CD14-positive monocyte (primary cell): ENCODE measurements around the gene PAM. TPM values are rescaled to one million over a fixed set of nuclear protein-coding genes. Genes with fewer than 3 reads are reported as not detected.

ENCODE experiments used
- DNase-seq, 3 donors: peaks; one replicate each; pipeline ENCODE4 v3.0.0-alpha.2; 2011 to 2022
- H2AFZ ChIP-seq: 2 replicates; pipeline ENCODE4 v1.6.0; 2012; ENCODE audit warnings: mild to moderate bottlenecking, low read depth, low read length, inconsistent platforms; ENCODE audit not compliant: insufficient read depth, poor library complexity, severe bottlenecking
- H3K27ac ChIP-seq, 2 donors: 1 replicate in 1 of 2; 2 replicates in 1 of 2; pipeline ENCODE4 v1.5.1; 2012 to 2013; ENCODE audit warnings: low read length in 2 of 2, control low read depth in 1 of 2, inconsistent platforms in 1 of 2, low read depth in 1 of 2, mild to moderate bottlenecking in 1 of 2
- H3K27me3 ChIP-seq, 2 donors: one replicate each; pipeline versions ENCODE4 v1.6.0 to v1.6.1; 2011 to 2013; ENCODE audit warnings: low read length in 2 of 2; ENCODE audit not compliant: control insufficient read depth in 2 of 2, insufficient read depth in 2 of 2
- H3K36me3 ChIP-seq, 2 donors: replicated peaks in 1 of 2; 1 replicate in 1 of 2; 2 replicates in 1 of 2; pipeline versions ENCODE4 v1.5.1 to v1.6.1; 2012 to 2013; ENCODE audit warnings: low read length in 2 of 2, control low read depth in 1 of 2, inconsistent platforms in 1 of 2, mild to moderate bottlenecking in 1 of 2; ENCODE audit not compliant: insufficient read depth in 2 of 2, control insufficient read depth in 1 of 2
- H3K4me1 ChIP-seq, 2 donors: 1 replicate in 1 of 2; 2 replicates in 1 of 2; pipeline versions ENCODE4 v1.5.1 to v1.6.1; 2012 to 2013; ENCODE audit warnings: low read length in 2 of 2, control low read depth in 1 of 2, inconsistent platforms in 1 of 2, mild to moderate bottlenecking in 1 of 2, moderate library complexity in 1 of 2; ENCODE audit not compliant: insufficient read depth in 2 of 2, control insufficient read depth in 1 of 2
- H3K4me2 ChIP-seq: replicated peaks from 2 replicates; pipeline ENCODE3; 2012; ENCODE audit warnings: low read length, moderate library complexity, mild to moderate bottlenecking; ENCODE audit not compliant: poor library complexity, severe bottlenecking; ENCODE audit errors: extremely low read depth
- H3K4me3 ChIP-seq, 3 experiments: fragments of 200-600 bp in 1 of 3; sonication (generic) in 1 of 3; replicated peaks in 1 of 3; 1 replicate in 2 of 3; 2 replicates in 1 of 3; pipeline ENCODE4 v1.5.1; 2011 to 2013; ENCODE audit warnings: low read length in 3 of 3, mild to moderate bottlenecking in 3 of 3, control low read depth in 2 of 3, low read depth in 2 of 3, inconsistent platforms in 1 of 3, moderate library complexity in 1 of 3
- H3K79me2 ChIP-seq: 2 replicates; pipeline ENCODE4 v1.6.0; 2012; ENCODE audit warnings: mild to moderate bottlenecking, control low read depth, inconsistent platforms, low read length, moderate library complexity; ENCODE audit not compliant: insufficient read depth
- H3K9ac ChIP-seq: 2 replicates; pipeline ENCODE4 v1.6.0; 2017; ENCODE audit warnings: low read length, mild to moderate bottlenecking; ENCODE audit not compliant: insufficient read depth, poor library complexity, severe bottlenecking
- H3K9me3 ChIP-seq, 2 donors: replicated peaks in 1 of 2; 1 replicate in 1 of 2; 2 replicates in 1 of 2; pipeline versions ENCODE4 v1.5.1 to v1.6.1; 2012 to 2013; ENCODE audit warnings: low read length in 2 of 2, control low read depth in 1 of 2; ENCODE audit not compliant: control insufficient read depth in 1 of 2, insufficient read depth in 1 of 2
- H4K20me1 ChIP-seq: 2 replicates; pipeline ENCODE4 v1.6.0; 2012; ENCODE audit warnings: mild to moderate bottlenecking, low read length, control low read depth, moderate library complexity; ENCODE audit not compliant: insufficient read depth
- H3K27ac Mint-ChIP-seq, 7 donors: one replicate each; pipeline ENCODE4 v1.8.0; 2020; ENCODE audit warnings: mild to moderate bottlenecking in 7 of 7, mixed read lengths in 7 of 7, moderate library complexity in 6 of 7, inconsistent platforms in 2 of 7
- H3K27me3 Mint-ChIP-seq, 3 donors: one replicate each; pipeline ENCODE4 v1.8.0; 2021 to 2022; ENCODE audit warnings: low read depth in 3 of 3, mild to moderate bottlenecking in 3 of 3, mixed read lengths in 3 of 3, moderate library complexity in 3 of 3, inconsistent platforms in 1 of 3
- H3K36me3 Mint-ChIP-seq, 2 donors: one replicate each; pipeline ENCODE4 v1.8.0; 2020; ENCODE audit warnings: mixed read lengths in 2 of 2, inconsistent platforms in 1 of 2, mild to moderate bottlenecking in 1 of 2
- H3K4me1 Mint-ChIP-seq: one replicate; pipeline ENCODE4 v1.8.0; 2020; ENCODE audit warnings: mild to moderate bottlenecking, mixed read lengths
- H3K4me3 Mint-ChIP-seq, 2 donors: one replicate each; pipeline ENCODE4 v1.8.0; 2020; ENCODE audit warnings: mild to moderate bottlenecking in 2 of 2, mixed read lengths in 2 of 2, moderate library complexity in 1 of 2
- H3K9me3 Mint-ChIP-seq, 7 donors: one replicate each; pipeline ENCODE4 v1.8.0; 2020 to 2022; ENCODE audit warnings: mixed read lengths in 7 of 7, mild to moderate bottlenecking in 6 of 7, moderate library complexity in 6 of 7, inconsistent platforms in 2 of 7
- CTCF ChIP-seq: fragments of 200-600 bp; IDR thresholded peaks from one replicate; pipeline ENCODE4 v1.8.0; 2022; ENCODE audit warnings: antibody characterized with exemption, mild to moderate bottlenecking
- WGBS: methylation state at CpG from one replicate; pipeline ENCODE4 v1.1.5; 2013; ENCODE audit warnings: missing lambda C conversion rate; ENCODE audit not compliant: insufficient coverage; 5-methylcytosine and 5-hydroxymethylcytosine counted together
- intact Hi-C, 2 donors: fragments of 100-400 bp; cut with micrococcal nuclease; formaldehyde crosslinking; loops; one replicate each; pipeline versions ENCODE4 v1.15.0 to v1.15.1; 2023
- polyA plus RNA-seq, 3 donors: library from polyadenylated mRNA; depleted of rRNA in 1 of 3; unstranded in 2 of 3; stranded (reverse) in 1 of 3; fragments of 300-500 nt in 2 of 3; fragments of >200 nt in 1 of 3; fragmentation: Illumina TruSeq in 2 of 3; gene quantifications; 1 replicate in 2 of 3; 2 replicates in 1 of 3; pipeline ENCODE4 v1.2.3, GENCODE V29; 2012 to 2021

The PAM gene
- polyA plus RNA-seq, 3 donors, result 11.8 to 27.4 (median 12.8) TPM

DNA sequence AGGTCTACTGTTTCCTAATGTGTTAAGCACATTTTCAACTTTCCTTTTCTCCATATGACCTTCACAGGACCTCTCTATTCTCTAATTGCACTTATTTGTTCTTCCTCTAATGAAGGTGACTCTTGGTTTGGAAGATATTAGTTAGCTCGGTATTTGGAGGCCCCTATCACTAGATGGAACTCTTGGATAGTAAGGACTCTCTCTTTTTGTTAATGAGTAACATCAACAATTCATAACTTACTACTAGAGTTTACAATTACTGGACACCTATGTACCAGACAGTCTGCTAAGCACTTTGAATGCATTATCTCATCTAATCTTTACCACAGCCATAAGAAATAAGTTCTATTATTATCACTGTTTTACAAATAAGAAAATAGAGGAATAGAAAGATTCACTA lies 23.4 kb upstream of the PAM start:
- Mint-ChIP-seq H3K4me3 (no peak overlapping the region), H3K9me3 (peaks cover 0 to 10% (median 0%) of the 10 kb centered on the region in 7 donors), H3K27ac (no peak overlapping the region), H3K4me1 (no peaks in the 10 kb centered on the region), H3K36me3 (no peaks in the 10 kb centered on the region), H3K27me3 (peaks cover 0 to 2% (median 0%) of the 10 kb centered on the region in 3 donors)
- Histone ChIP-seq H2AFZ (no peak overlapping the region), H3K9me3 (no peaks in the 10 kb centered on the region), H3K4me1 (no peaks in the 10 kb centered on the region), H3K36me3 (no peaks in the 10 kb centered on the region), H3K27ac (no peak overlapping the region), H3K4me3 (no peak overlapping the region), H4K20me1 (no peaks in the 10 kb centered on the region), H3K27me3 (no peaks in the 10 kb centered on the region), H3K4me2 (no peak overlapping the region), H3K9ac (no peak overlapping the region), H3K79me2 (no peaks in the 10 kb centered on the region)
- intact Hi-C loops, result no loop called here
- TF ChIP-seq CTCF, result no peak
- no peak for DNase-seq
- WGBS, result no CpG with 5 or more reads among the region's 1 CpG

DNA sequence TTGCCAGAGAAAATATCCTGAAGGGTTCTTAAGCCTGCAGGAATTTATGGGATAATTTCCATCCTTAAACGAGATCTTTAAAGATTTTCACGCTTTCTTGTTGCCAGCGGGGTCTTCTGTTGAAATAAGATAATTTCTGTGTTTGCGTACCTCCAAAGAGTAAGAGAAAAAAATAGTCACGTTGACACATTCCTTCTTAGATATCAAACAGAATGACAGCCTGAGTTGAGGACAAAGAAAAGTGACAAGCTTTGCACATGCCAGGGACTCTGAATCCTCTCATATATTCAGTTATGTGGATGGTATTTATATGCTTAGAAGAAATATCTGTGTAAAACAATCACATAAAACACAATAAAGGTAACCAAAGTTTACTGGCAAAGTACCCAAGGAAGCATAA lies 21.6 kb upstream of the PAM start:
- Mint-ChIP-seq H3K27ac (no peak overlapping the region), H3K9me3 (peaks cover 0 to 3% (median 0%) of the 10 kb centered on the region in 7 donors), H3K4me3 (no peak overlapping the region), H3K4me1 (no peaks in the 10 kb centered on the region), H3K27me3 (no peaks in the 10 kb centered on the region), H3K36me3 (no peaks in the 10 kb centered on the region)
- no peak for DNase-seq
- H3K4me2 ChIP-seq, result no peak overlapping the region
- H4K20me1 ChIP-seq, result no peaks in the 10 kb centered on the region
- no peaks in the 10 kb centered on the region for H3K4me1 ChIP-seq
- no peak overlapping the region for H3K9ac ChIP-seq
- H2AFZ ChIP-seq, result no peak overlapping the region
- H3K27ac ChIP-seq, result no peak overlapping the region
- WGBS, result no CpG with 5 or more reads among the region's 5 CpGs
- H3K9me3 ChIP-seq, result no peaks in the 10 kb centered on the region
- no peaks in the 10 kb centered on the region for H3K79me2 ChIP-seq
- intact Hi-C loops, result no loop called here
- no peak overlapping the region for H3K4me3 ChIP-seq
- TF ChIP-seq CTCF, result no peak
- no peaks in the 10 kb centered on the region for H3K27me3 ChIP-seq
- H3K36me3 ChIP-seq, result no peaks in the 10 kb centered on the region
